Suprapubic skin (tissue), 4 donors: ENCODE data around the gene ZFHX2.

Experiments used
- CTCF ChIP-seq, 2 donors: fragments of 200-600 bp in 1 of 2; fragments of 450-650 bp in 1 of 2; sonication (generic) in 1 of 2; IDR thresholded peaks; one replicate each; pipeline ENCODE4 v1.5.1; 2016 to 2019; ENCODE audit warnings: antibody characterized with exemption in 2 of 2, mild to moderate bottlenecking in 1 of 2, moderate library complexity in 1 of 2
- POLR2A ChIP-seq, 2 donors: fragments of 450-650 bp; IDR thresholded peaks; one replicate each; pipeline ENCODE4 v1.6.1; 2017; ENCODE audit warnings: antibody characterized with exemption in 2 of 2, mild to moderate bottlenecking in 2 of 2, moderate library complexity in 2 of 2
- POLR2AphosphoS5 ChIP-seq, 3 donors: sonication (generic); formaldehyde crosslinking; IDR thresholded peaks; one replicate each; pipeline ENCODE4 v1.6.1; 2017; ENCODE audit warnings: antibody characterized with exemption in 3 of 3

GRCh38 chr14:23538785-23539184 is 12.8 kb downstream of the ZFHX2 start:
- TF ChIP-seq CTCF (IDR thresholded peaks at IDR 0.05) (no peak), POLR2AphosphoS5 (IDR thresholded peaks at IDR 0.05) (no peak), POLR2A (IDR thresholded peaks at IDR 0.05) (no peak)
